NCI-H2081 treated with DMSO at 0.1 percent for 48 hours (cell line): ENCODE results near the gene SUGT1.
"Not testable (repeated sequence)": the region's sequence is repeated elsewhere in the genome, so short reads cannot be mapped to it uniquely, and the experiment has no call there.

Experiments
- DNase-seq: peaks from one replicate; lab custom pipeline; 2025; lab: John Stamatoyannopoulos, UW

The SUGT1 gene

DNA sequence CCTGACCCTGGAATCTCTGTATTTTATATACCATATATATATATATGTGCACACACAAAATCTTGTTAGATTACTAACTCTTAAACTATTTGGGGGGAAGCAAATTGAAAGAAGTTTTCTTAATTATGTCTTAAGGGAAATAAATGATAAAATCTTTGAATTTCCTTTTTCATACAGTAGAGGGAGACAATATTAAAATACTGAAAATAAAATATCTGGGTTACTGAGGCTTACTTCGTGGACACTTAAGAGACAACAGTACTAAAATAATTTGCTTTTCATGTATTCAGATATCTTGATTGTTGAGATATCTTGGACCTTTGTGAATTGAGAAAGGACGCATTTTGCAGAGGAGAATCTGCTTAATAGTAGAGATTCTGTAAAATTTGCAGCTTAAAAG lies 17.0 kb downstream of the SUGT1 start:
- no peak for DNase-seq

DNA sequence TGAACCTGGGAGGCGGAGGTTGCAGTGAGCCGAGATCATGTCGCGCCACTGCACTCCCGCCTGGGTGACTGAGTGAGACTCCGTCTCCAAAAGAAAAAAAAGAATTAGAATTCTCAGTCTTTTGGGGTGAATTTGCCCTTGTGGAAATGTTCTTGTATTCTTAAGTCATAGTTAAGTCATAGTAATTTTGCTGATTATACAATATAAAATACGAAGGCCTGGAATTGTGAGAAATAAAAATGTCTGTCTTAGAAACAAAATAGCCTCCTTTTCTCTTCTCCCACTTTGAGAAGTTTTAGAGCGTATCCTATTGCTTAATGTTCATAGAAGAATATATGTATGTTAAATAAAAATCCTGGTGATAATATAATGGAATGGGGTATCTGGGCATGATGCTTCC lies 18.1 kb downstream of the SUGT1 start:
- no peak for DNase-seq

DNA sequence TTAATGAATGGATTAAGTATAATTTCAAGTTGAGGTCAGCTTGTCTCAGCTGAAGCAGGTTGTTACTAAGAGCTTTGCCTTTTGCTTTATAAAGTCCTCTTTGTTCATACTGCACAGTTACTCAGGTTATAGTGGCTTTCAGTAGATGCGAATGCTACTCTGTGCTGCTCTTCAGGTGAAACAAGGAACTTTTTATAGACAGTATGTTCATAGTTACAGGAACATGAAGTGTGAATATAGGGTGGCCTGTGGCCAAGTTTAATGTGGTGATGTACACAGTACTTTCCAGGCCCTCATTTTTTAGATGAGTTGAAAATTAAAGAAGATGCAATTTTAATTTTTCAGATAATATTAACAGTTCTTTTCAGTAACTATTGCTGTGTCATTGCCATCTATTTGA lies 20.8 kb downstream of the SUGT1 start:
- no peak for DNase-seq

DNA sequence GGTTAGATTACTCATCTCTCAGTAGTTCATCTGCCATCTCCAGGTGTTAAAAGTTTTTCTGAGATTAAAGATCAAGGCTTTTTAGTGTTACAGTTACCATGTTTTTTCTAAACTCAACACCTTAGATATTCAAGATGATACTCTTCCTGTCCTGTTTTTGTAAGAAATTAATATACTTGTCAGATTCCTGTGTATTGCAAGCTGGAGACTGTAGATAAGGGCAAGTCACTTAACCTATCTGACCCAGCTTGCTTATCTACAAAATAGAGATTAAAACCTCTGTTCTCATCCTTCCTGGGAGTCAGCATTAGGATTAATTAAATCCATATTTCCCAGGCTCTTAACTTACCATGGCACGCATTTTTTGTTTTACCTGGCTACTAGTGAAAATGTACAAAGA lies 25.2 kb downstream of the SUGT1 start:
- DNase-seq: no peak

DNA sequence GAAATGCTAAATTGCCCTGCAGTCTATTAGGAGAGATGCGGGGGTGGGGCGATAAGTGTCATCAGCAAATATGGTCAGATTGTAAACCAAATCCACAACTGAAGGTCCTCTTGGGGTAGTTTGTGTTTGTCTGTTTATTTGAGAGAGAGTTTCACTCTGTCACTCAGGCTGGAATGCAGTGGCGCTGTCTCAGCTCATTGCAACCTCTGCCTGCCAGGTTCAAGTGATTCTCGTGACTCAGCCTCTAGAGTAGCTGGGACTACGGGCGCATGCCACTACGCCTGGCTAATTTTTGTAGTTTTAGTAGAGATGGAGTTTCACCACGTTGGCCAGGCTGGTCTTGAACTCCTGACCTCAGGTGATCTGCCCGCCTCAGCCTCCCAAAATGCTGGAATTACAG lies 33.2 kb downstream of the SUGT1 start:
- not testable (repeated sequence) for DNase-seq

DNA sequence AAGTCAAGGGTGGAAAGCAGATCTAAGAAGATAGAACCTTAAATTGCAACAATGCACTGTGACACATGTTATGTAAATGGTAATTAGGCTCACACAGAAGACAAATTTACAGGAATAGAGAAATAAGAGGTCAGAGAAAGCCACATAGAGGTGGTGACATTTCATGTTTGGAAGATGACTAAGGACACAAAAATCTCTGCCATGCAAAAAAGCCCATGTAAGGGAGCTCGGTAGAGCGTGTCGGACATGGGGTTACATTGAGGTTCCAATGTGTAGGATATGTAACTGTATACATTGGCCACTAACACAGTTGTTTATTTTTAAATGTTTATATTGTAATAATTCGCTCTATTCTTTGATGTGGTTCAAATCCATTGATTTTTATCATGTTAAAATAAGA lies 33.7 kb downstream of the SUGT1 start:
- no peak for DNase-seq

DNA sequence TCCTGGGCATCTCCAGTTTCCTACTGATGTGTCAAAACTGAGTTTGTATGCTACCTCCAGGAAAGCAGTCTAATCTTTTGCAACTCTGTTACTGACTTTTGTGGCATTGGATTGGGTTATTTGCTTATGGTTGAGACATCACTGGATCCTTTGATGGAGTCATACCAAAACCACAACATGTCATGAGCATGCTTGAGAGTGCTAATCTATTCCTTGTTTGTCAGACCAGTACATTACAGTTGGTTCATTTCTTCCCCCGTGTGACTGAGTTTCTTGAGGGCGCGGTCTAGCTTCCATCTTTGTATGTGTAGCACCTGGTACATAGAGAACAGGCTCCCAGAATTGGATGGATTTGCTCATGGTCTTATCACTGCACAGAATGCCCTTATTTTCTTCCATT lies 43.2 kb downstream of the SUGT1 start:
- no peak for DNase-seq

DNA sequence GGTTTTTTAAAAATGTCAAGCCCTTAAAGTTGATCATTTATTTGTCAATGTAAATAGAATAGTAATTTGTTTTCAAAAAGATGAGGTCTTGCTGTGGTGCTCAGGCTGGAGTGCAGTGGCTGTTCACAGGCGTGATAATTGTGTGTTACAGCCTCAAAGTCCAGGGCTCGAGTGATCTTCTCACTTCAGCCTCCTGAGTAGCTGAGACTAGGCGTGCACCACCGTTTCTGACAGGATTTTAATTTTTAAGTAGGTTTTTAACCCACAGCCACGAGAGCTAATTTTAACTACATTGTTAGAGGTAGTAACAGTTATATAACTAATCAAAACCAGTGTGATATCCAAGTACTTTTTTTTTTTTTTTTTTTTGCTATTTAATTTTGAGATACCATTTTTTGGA lies 43.9 kb downstream of the SUGT1 start:
- no peak for DNase-seq

DNA sequence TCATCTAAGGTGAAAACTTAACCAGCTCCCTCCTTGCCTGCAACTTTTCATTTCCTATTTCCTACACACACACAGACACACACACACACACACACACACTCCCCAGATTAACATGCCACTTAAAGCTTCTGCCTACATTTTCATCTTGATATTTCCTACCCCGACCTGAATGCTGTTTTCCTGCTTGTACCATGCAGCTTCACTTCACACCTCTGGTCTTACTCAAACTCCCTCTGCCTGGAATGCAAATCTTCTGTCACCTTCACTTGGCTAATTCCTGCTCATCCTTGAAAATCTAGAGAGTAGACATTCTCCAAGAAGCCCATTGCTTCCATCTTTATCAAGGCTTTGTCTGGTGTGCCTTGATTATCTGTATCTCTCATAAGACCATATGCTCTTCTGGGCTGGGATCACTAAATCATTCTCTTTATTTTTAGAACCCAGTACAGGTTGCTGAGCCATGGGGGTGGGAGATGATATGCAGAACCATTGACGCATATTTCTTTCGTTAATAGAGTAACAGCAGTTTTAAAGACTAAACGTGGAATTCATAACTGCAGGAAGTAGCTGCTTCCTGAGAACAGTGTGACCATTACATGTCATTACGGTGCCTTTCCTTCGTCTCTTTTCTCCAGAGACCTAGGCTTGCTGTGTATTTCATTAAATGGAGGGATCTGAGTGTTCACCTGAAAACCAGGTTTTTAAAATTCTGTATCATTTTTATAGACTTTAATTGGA lies 49.3 kb downstream of the SUGT1 start:
- DNase-seq: no peak

DNA sequence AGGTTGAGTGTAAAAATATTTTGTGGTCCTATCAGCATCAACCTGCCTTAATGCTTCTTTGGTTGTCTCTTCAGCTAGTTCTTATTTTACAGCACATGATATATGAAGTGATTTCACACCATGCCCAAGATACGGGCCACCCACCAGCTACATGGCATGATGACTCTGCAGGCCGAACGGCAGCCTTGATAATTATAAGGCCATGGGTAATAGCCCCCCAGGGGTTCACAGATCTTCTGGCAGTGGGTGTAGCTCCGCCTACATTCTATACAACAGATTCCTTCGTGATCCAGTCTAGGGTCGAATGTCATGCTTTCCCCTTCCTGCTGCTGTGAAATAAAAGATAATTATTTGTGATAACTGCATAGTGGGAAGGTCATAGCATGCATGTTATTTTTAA lies 50.8 kb downstream of the SUGT1 start:
- no peak for DNase-seq

DNA sequence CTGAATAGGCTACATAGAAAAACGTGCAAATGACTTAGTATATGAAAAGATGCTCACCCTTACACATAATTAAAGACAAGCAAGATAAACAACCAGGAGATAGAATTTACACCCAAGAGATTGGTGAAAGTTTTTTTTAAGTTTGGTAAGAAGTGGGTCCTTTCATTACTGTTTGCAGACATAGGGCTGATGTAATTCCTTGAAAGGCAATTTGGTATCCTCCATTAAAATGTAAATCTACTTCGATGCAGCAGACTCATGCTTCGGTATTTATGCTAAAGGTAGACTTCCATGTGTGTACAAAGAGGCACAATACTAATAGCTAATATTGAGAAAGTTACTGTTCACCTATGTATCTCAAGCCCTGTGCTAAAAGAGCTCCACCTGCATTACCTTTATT lies 53.4 kb downstream of the SUGT1 start:
- DNase-seq: no peak

DNA sequence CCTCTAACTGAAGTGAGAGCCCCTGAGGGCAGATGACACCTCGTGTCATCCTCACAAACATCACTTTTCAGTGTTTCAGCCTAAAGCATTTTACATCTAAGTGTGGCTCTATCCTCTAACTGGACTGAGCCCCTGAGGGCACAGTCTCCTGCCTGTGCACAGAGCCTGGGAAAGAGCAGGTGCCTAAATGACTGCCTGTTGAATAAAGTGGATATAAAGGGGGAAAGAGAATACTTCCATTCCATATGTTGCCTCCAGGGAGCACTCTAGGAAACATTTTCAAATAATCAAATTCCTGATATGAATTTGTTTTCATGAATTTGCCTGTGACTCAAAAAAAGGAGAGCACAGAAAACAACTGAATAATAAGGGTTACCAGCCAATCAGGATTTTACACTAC lies 54.7 kb downstream of the SUGT1 start:
- no peak for DNase-seq

DNA sequence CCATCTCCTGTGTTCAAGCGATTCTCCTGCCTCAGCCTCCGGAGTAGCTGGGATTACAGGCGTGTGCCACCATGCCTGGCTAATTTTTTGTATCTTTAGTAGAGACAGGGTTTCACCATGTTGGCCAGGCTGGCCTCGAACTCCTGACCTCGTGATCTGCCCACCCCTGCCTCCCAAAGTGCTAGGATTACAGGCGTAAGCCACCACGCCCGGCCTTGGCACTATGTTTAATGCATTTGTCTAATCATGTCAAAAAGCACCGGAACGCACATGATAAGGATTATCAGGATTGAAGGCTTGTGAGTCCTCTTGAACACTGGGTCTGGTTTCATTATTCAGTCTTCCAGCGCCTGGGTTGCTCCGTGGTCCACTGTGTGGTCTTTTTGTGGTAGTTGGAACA lies 55.6 kb downstream of the SUGT1 start:
- DNase-seq: not testable (repeated sequence)

DNA sequence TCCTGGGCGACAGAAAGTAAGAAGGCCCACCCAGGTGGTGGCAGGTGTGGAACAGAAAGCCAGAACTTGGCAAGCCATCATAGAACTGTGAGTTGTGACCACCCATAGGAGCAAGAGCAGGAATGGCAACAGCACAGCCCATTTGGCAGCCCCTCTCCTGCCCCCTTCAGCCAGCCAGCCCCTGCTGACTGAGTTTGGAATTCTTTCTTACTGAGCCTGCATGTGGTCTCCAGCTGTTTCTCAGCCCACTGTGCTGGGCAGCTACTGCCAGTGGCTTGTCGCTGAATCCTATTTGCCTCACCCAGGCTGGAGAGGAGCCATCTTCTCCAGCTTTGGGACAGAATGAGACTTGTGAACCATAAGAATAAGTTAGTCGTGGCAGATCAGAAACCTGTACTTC lies 58.6 kb downstream of the SUGT1 start:
- no peak for DNase-seq

DNA sequence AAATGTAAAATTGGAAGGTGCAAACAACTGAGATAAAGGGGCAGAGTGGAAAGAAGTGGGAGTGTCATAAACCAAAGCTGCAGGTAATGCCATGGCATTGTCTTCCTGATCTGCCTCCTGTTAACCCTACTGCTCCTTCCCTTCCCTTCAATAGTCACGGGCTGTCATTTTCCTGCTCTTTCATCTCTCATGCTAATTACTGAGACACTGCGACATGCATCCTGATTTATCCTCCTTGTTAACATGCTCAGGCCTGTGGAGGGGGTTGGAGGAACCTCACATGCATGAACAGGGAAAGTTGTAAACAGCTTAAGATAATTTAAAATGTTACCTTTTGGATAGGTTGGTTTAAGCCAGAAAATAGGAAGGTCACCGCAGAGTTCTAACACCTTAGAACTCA lies 59.7 kb downstream of the SUGT1 start:
- DNase-seq: no peak

DNA sequence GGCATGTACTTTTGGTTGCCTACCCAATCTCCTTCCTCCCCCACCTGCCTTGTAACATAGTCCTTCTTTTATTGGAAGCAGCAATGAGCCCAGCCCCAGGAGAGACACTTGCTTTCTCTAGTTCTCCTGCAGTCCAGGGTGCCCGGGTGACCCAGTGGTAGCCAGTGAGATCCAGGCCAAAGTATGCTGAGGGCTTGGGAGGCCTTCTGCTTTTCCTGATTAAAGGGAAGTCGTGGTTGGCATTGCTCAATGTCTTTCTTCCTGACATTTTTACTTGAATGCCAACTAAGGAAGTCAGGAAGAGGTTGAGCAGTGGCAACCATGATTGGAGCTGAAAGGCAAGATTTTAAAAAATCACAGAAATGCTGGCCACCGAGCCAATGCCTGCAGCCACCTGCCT lies 61.3 kb downstream of the SUGT1 start:
- no peak for DNase-seq

DNA sequence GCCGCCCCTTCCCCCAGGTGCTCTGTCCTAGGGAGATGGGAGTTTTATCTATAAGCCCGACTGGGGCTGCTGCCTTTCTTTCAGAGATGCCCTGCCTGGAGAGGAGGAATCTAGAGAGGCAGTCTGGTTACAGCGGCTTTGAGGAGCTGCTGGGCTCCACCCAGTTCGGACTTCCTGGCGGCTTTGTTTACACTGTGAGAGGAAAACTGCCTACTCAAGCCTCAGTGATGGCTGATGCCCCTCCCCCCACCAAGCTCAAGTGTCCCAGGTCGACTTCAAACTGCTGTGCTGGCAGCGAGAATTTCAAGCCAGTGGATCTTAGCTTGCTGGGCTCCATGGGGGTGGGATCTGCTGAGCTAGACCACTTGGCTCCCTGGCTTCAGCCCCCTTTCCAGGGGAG lies 68.3 kb downstream of the SUGT1 start:
- not testable (repeated sequence) for DNase-seq

DNA sequence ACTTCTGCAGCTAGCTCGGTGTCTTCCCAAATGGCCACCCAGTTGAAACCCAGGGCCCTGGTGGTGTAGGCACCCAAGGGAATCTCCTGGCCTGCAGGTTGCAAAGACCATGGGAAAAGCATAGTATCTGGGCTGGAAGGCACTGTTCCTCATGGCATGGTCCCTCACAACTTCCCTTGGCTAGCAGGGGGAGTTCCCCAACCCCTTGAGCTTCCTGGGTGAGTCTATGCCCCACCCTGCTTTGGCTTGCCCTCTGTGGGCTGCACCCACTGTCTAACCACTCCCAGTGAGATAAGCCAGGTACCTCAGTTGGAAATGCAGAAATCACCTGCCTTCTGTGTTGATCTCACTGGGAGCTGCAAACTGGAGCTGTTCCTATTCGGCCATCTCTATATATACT lies 68.7 kb downstream of the SUGT1 start:
- not testable (repeated sequence) for DNase-seq

DNA sequence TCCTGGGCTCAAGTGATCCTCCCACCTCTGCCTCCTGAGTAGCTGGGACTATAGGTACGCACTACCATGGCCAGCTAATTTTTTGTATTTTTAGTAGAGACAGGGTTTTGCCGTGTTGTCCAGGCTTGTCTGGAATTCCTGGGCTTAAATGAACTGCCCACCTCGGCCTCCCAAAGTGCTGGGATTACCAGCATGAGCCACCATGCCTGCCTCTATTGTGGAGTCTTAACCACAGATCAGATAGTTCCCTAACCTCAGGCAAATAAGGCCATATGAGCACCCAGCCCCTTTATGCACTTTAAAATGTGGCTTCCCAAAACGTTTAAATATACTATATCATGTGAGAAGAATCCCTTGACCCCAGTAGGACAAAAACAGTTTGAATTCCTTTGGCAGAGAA lies 70.5 kb downstream of the SUGT1 start:
- DNase-seq: no peak

DNA sequence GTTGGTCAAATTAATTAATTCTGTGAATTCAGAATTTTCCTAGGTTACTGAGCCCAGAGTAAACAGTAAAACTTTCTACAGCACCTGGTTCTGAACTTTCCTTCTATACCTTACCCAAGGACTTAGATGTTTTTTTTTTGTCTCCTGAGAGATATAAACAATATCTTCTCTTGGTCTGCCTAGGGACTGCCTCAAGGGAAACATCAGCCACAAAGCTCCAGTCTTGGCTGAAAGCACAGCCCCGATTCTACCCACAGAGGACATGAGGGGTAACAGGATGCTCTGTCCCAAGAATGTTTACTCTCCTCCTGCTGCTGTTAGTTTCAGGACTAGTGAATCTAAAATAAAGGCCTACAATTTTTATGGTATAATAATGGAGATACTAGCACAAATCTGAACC lies 72.7 kb downstream of the SUGT1 start:
- DNase-seq: no peak

DNA sequence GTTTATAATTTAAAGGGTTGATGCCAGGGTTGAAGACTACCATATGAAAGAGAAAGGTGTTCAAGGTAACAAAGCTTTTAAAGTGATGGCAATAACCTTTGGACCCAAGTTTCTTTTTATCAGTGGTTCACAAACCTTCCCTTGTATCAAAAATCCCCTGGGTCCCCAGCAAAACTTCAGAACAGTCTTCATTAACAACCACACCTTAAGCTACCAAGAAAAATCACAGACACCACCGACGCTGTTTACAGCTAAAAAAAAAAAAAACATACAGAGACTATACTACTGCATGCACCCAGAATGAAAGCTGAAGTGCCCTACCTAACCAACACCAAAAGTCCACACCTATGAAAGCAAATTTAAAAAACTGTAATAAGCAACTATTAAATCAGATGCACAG lies 73.6 kb downstream of the SUGT1 start:
- DNase-seq: no peak

DNA sequence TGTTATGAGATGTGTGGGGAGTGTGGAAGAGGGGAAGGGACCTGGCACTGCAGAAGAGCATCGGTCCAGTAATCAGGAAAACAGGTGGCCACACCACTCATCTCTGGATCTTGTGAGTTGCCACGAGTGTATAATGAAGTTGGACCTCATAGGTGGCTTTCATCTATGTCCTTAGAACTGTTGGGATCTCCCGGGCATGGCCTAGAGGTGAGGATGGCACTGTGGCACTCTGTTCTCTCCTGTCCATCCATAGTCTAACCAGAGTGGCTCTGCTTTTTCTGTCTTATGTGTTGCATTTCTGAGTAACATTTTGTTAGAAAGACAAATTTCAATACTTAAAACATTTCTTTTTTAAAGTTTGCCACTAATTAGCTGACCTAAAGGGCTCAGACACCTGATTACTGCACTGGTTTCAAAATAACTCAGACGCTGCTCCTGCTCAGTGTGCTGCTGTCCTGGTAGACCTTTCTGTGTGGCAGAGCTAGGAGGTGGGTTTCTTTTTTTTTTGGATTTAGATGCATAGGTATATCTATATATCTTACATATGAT lies 81.5 kb downstream of the SUGT1 start:
- no peak for DNase-seq

DNA sequence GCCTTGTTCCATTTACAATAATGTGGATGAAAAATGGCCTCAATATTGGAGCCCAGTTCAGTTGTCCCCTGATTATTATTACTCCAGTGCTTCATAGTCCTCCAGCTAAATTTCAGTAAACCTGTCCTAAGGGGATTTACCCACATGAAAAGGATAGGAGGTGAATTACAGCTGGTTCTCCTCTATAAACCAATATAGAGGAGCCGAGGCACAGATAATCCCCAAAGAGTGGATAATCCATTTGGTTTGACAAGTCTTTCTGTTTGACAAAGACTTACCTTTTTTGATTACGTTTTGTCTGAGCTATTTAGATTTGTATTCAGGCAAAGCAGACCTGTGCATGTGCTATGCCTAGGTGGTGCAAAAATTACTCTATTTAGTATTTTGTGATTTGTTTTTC lies 84.3 kb downstream of the SUGT1 start:
- DNase-seq: no peak

DNA sequence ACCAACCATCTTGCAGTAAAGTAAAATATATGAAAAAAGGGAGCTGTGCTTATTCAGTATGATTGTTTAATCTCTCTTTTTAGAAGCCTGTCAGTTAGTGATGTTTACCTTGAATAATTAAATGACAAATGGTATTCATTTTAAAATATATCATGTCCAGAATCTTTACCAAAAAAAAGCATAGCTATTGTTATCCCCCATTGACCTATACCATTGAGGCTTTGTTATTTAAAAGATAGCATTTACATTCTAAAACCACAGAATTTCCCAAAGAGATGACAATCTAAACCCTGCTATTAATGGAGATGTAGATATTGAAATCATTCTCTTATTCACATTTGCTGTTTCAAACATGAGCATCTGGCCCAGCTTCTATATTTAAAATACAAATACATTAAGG lies 84.8 kb downstream of the SUGT1 start:
- no peak for DNase-seq
